Naive thymus-derived CD8-positive, alpha-beta T cell (primary cell): ENCODE results near the gene DCANP1. TPM values are rescaled to one million over a fixed set of nuclear protein-coding genes. Genes with fewer than 3 reads are reported as not detected.
A peak's percentile ranks its signal among the peaks of the same experiment; 100 is the strongest.

Source experiments
- ATAC-seq, 2 donors: fragments of 150-1000 bp; cut with Tn5 transposase in 1 of 2; sonication (Bioruptor Pico), chemical (Tn5 transposase) in 1 of 2; 1 replicate in 1 of 2; 2 replicates in 1 of 2; pipeline ENCODE4 v1.10.0; 2021; ENCODE audit warnings: mild to moderate bottlenecking in 2 of 2, moderate library complexity in 2 of 2
- POLR2A ChIA-PET: fragments of 350-600 bp; sonication (Branson Sonifier 250); formaldehyde crosslinking; loops from one replicate; lab custom pipeline; 2021; ENCODE audit warnings: antibody characterized with exemption; lab: Charles Lee
- DNase-seq, 10 donors: peaks; one replicate each; pipeline versions ENCODE4 v3.0.0 to v3.0.0-alpha.2; 2020 to 2022
- H3K27ac Mint-ChIP-seq, 10 donors: one replicate each; pipeline ENCODE4 v1.8.0; 2020 to 2022; ENCODE audit warnings: mild to moderate bottlenecking in 10 of 10, mixed read lengths in 10 of 10, moderate library complexity in 4 of 10, inconsistent platforms in 1 of 10
- H3K27me3 Mint-ChIP-seq, 5 donors: one replicate each; pipeline ENCODE4 v1.8.0; 2021 to 2022; ENCODE audit warnings: mixed read lengths in 5 of 5
- H3K36me3 Mint-ChIP-seq, 3 donors: one replicate each; pipeline ENCODE4 v1.8.0; 2020 to 2022; ENCODE audit warnings: mixed read lengths in 3 of 3, mild to moderate bottlenecking in 2 of 3, inconsistent platforms in 1 of 3
- H3K4me1 Mint-ChIP-seq, 4 donors: one replicate each; pipeline ENCODE4 v1.8.0; 2021 to 2022; ENCODE audit warnings: mixed read lengths in 4 of 4
- H3K4me3 Mint-ChIP-seq, 10 donors: one replicate each; pipeline ENCODE4 v1.8.0; 2020 to 2022; ENCODE audit warnings: mild to moderate bottlenecking in 10 of 10, mixed read lengths in 10 of 10, moderate library complexity in 6 of 10, inconsistent platforms in 1 of 10
- H3K9me3 Mint-ChIP-seq, 9 donors: one replicate each; pipeline ENCODE4 v1.8.0; 2020 to 2022; ENCODE audit warnings: mixed read lengths in 9 of 9, mild to moderate bottlenecking in 3 of 9, inconsistent platforms in 1 of 9, moderate library complexity in 1 of 9
- polyA plus RNA-seq, 3 donors: library from polyadenylated mRNA; unstranded; fragments of 300-500 nt; fragmentation: Illumina TruSeq; gene quantifications; one replicate each; pipeline ENCODE4 v1.2.3, GENCODE V29; 2021
- total RNA-seq, 8 experiments: library from RNA in 2 of 8; stranded (reverse) in 2 of 8; gene quantifications; one replicate each; pipeline ENCODE4 v1.2.3 and lab custom pipeline; 2021 to 2026

The DCANP1 gene
- total and polyA plus RNA-seq, 5 experiments from 2014 or later = not detected

- H3K9me3 Mint-ChIP-seq = no peaks in the 10 kb centered on the region
- no peaks in the 10 kb centered on the region for H3K36me3 Mint-ChIP-seq
- H3K27ac Mint-ChIP-seq = no peak overlapping the region
- no peaks in the 10 kb centered on the region for H3K4me1 Mint-ChIP-seq
- H3K27me3 Mint-ChIP-seq = peaks cover 5 to 29% (median 12%) of the 10 kb centered on the region in 5 donors
- H3K4me3 Mint-ChIP-seq = no peak overlapping the region
- POLR2A ChIA-PET = no interaction called here
- ATAC-seq (no peak), DNase-seq (no peak)
Observed at GRCh38 chr5:135473956-135474670, 27.0 kb upstream of the DCANP1 start.

GRCh38 chr5:135472141-135472540 lies 25.0 kb upstream of the DCANP1 start:
- no peak for DNase-seq
- ATAC-seq = no peak
- POLR2A ChIA-PET = no interaction called here
- Mint-ChIP-seq H3K27me3 (peaks cover 7 to 41% (median 19%) of the 10 kb centered on the region in 5 donors), H3K4me1 (no peaks in the 10 kb centered on the region), H3K4me3 (no peak overlapping the region), H3K36me3 (no peaks in the 10 kb centered on the region), H3K27ac (no peak overlapping the region), H3K9me3 (no peaks in the 10 kb centered on the region)

- Mint-ChIP-seq H3K27ac (no peak overlapping the region), H3K27me3 (peaks cover 6 to 44% (median 20%) of the 10 kb centered on the region in 5 donors), H3K9me3 (no peaks in the 10 kb centered on the region), H3K4me3 (no peak overlapping the region), H3K4me1 (peaks cover 0 to under 1% (median 0%) of the 10 kb centered on the region in 4 donors), H3K36me3 (no peaks in the 10 kb centered on the region)
- DNase-seq = no peak
- ATAC-seq = no peak
- POLR2A ChIA-PET = no interaction called here
Observed at GRCh38 chr5:135471726-135472125, 24.6 kb upstream of the DCANP1 start.

- Mint-ChIP-seq H3K36me3 (no peaks in the 10 kb centered on the region), H3K9me3 (no peaks in the 10 kb centered on the region), H3K4me1 (peaks cover 4 to 13% (median 8%) of the 10 kb centered on the region in 4 donors), H3K27ac (no peak overlapping the region), H3K4me3 (no peak overlapping the region), H3K27me3 (peaks cover 11 to 53% (median 32%) of the 10 kb centered on the region in 5 donors)
- DNase-seq = no peak
- POLR2A ChIA-PET = no interaction called here
- ATAC-seq = no peak
Observed at GRCh38 chr5:135469911-135470310, 22.8 kb upstream of the DCANP1 start.

GRCh38 chr5:135468541-135468940 lies 21.4 kb upstream of the DCANP1 start:
- no peaks in the 10 kb centered on the region for H3K9me3 Mint-ChIP-seq
- H3K27ac Mint-ChIP-seq = no peak overlapping the region
- ATAC-seq (no peak), DNase-seq (no peak)
- peaks cover 4 to 13% (median 8%) of the 10 kb centered on the region in 4 donors for H3K4me1 Mint-ChIP-seq
- H3K27me3 Mint-ChIP-seq = peaks cover 14 to 63% (median 34%) of the 10 kb centered on the region in 5 donors
- H3K4me3 Mint-ChIP-seq = no peak overlapping the region
- no peaks in the 10 kb centered on the region for H3K36me3 Mint-ChIP-seq
- POLR2A ChIA-PET = no interaction called here

- Mint-ChIP-seq H3K9me3 (no peaks in the 10 kb centered on the region), H3K27ac (no peak overlapping the region), H3K4me3 (peak overlapping the region in 1 of 10 donors; percentile 8), H3K36me3 (no peaks in the 10 kb centered on the region), H3K27me3 (peaks cover 14 to 65% (median 34%) of the 10 kb centered on the region in 5 donors), H3K4me1 (peaks cover 4 to 13% (median 8%) of the 10 kb centered on the region in 4 donors)
- DNase-seq (peak in 1 of 10 donors; percentile 32), ATAC-seq (no peak)
- POLR2A ChIA-PET = no interaction called here
Observed at GRCh38 chr5:135467871-135468485, 20.8 kb upstream of the DCANP1 start.

GRCh38 chr5:135467051-135467625 lies 20.0 kb upstream of the DCANP1 start:
- Mint-ChIP-seq H3K27ac (no peak overlapping the region), H3K4me1 (peaks cover 4 to 16% (median 12%) of the 10 kb centered on the region in 4 donors), H3K36me3 (no peaks in the 10 kb centered on the region), H3K4me3 (peak overlapping the region in 1 of 10 donors; percentile 29), H3K27me3 (peaks cover 12 to 65% (median 32%) of the 10 kb centered on the region in 5 donors), H3K9me3 (no peaks in the 10 kb centered on the region)
- DNase-seq = peak in 1 of 10 donors; percentile 57
- no peak for ATAC-seq
- POLR2A ChIA-PET = interaction anchor here (0.7 kb wide), 1 partner anchor 20 kb away, joined by 3 read pairs; no protein-coding TSS in a partner anchor

- no peaks in the 10 kb centered on the region for H3K36me3 Mint-ChIP-seq
- H3K4me1 Mint-ChIP-seq = peaks cover 4 to 18% (median 12%) of the 10 kb centered on the region in 4 donors
- DNase-seq = peak; percentile 42 to 80 (median 60)
- no peaks in the 10 kb centered on the region for H3K9me3 Mint-ChIP-seq
- POLR2A ChIA-PET = interaction anchor here (0.7 kb wide), 1 partner anchor 21 kb away, joined by 3 read pairs; no protein-coding TSS in a partner anchor
- H3K4me3 Mint-ChIP-seq = peak overlapping the region; percentile 56 to 82 (median 72)
- peaks cover 12 to 65% (median 32%) of the 10 kb centered on the region in 5 donors for H3K27me3 Mint-ChIP-seq
- peak; percentile 77 to 88 for ATAC-seq
- peak overlapping the region in 2 of 10 donors; percentile 20 to 38 for H3K27ac Mint-ChIP-seq
Observed at GRCh38 chr5:135466178-135467050, 19.3 kb upstream of the DCANP1 start.

- Mint-ChIP-seq H3K27ac (peak overlapping the region in 2 of 10 donors; percentile 38 to 44), H3K36me3 (no peaks in the 10 kb centered on the region), H3K27me3 (peaks cover 12 to 64% (median 31%) of the 10 kb centered on the region in 5 donors), H3K4me3 (peak overlapping the region in 5 of 10 donors; percentile 5 to 82 (median 70)), H3K9me3 (no peaks in the 10 kb centered on the region), H3K4me1 (peaks cover 4 to 18% (median 12%) of the 10 kb centered on the region in 4 donors)
- POLR2A ChIA-PET = interaction anchor here (1.3 kb wide), 1 partner anchor 61 kb away, joined by 3 read pairs; no protein-coding TSS in a partner anchor
- ATAC-seq = no peak
- DNase-seq = peak in 2 of 10 donors; percentile 7 to 35
Observed at GRCh38 chr5:135465391-135466122, 18.4 kb upstream of the DCANP1 start.

GRCh38 chr5:135462304-135462703 lies 15.2 kb upstream of the DCANP1 start:
- ATAC-seq (peak; percentile 84), DNase-seq (peak; percentile 22 to 79 (median 50))
- H3K27me3 Mint-ChIP-seq = peaks cover 10 to 44% (median 17%) of the 10 kb centered on the region in 5 donors
- H3K27ac Mint-ChIP-seq = peak overlapping the region in 2 of 10 donors; percentile 32 to 47
- peaks cover 4 to 18% (median 12%) of the 10 kb centered on the region in 4 donors for H3K4me1 Mint-ChIP-seq
- POLR2A ChIA-PET = no interaction called here
- H3K36me3 Mint-ChIP-seq = no peaks in the 10 kb centered on the region
- H3K4me3 Mint-ChIP-seq = no peak overlapping the region
- H3K9me3 Mint-ChIP-seq = no peaks in the 10 kb centered on the region

GRCh38 chr5:135461481-135462151 lies 14.5 kb upstream of the DCANP1 start:
- H3K27me3 Mint-ChIP-seq = peaks cover 10 to 41% (median 17%) of the 10 kb centered on the region in 5 donors
- H3K9me3 Mint-ChIP-seq = no peaks in the 10 kb centered on the region
- ATAC-seq (no peak), DNase-seq (peak in 1 of 10 donors; percentile 19)
- no peak overlapping the region for H3K27ac Mint-ChIP-seq
- POLR2A ChIA-PET = no interaction called here
- H3K36me3 Mint-ChIP-seq = no peaks in the 10 kb centered on the region
- H3K4me1 Mint-ChIP-seq = peaks cover 4 to 17% (median 12%) of the 10 kb centered on the region in 4 donors
- no peak overlapping the region for H3K4me3 Mint-ChIP-seq
